ENCODE data around the gene RNF115.

- TF ChIP-seq POLR2AphosphoS5 (IDR thresholded peaks at IDR 0.05; ENCODE audit: low read depth, low read length), result no peak
- TF ChIP-seq MAX (IDR thresholded peaks at IDR 0.05), result no peak
- TF ChIP-seq CTCF (IDR thresholded peaks at IDR 0.05 in 2 of 3, conservative IDR thresholded peaks at IDR 0.05 in 1 of 3; ENCODE audit: borderline replicate concordance in 1 of 3, insufficient read depth in 1 of 3, low read depth in 2 of 3, low read length in 2 of 3), result no peak
- TF ChIP-seq SRF (IDR thresholded peaks at IDR 0.05; ENCODE audit: low read depth), result no peak
- no peak for TF ChIP-seq RAD21 (IDR thresholded peaks at IDR 0.05; ENCODE audit: low read depth)
- no peak for TF ChIP-seq YY1 (IDR thresholded peaks at IDR 0.05; ENCODE audit: extremely low read depth, insufficient replicate concordance, low read depth, low read length)
- no peak for TF ChIP-seq EGR1 (IDR thresholded peaks at IDR 0.05; ENCODE audit: low read depth)
- TF ChIP-seq EZH2phosphoT487 (IDR thresholded peaks at IDR 0.05; ENCODE audit: borderline replicate concordance), result no peak
These were observed 33.3 kb upstream of the RNF115 start for GRCh38 chr1:145857170-145857569.

All from HCT116 (cell line).